Parietal lobe (tissue), 2 donors: ENCODE results near the gene MSRB1. TPM values are rescaled to one million over a fixed set of nuclear protein-coding genes. Genes with fewer than 3 reads are reported as not detected.

ENCODE experiments used
- small RNA-seq: library from RNA; depleted of rRNA; stranded (forward); fragments of <200 nt; gene quantifications from one replicate; pipeline ENCODE3, GENCODE V24; 2014; ENCODE audit warnings: low replicate concordance
- total RNA-seq: library from RNA; depleted of rRNA; stranded (reverse); fragments of >200 nt; gene quantifications from one replicate; pipeline ENCODE4 v1.2.3, GENCODE V29; 2014

The MSRB1 gene
- total RNA-seq = 3.1 TPM

DNA sequence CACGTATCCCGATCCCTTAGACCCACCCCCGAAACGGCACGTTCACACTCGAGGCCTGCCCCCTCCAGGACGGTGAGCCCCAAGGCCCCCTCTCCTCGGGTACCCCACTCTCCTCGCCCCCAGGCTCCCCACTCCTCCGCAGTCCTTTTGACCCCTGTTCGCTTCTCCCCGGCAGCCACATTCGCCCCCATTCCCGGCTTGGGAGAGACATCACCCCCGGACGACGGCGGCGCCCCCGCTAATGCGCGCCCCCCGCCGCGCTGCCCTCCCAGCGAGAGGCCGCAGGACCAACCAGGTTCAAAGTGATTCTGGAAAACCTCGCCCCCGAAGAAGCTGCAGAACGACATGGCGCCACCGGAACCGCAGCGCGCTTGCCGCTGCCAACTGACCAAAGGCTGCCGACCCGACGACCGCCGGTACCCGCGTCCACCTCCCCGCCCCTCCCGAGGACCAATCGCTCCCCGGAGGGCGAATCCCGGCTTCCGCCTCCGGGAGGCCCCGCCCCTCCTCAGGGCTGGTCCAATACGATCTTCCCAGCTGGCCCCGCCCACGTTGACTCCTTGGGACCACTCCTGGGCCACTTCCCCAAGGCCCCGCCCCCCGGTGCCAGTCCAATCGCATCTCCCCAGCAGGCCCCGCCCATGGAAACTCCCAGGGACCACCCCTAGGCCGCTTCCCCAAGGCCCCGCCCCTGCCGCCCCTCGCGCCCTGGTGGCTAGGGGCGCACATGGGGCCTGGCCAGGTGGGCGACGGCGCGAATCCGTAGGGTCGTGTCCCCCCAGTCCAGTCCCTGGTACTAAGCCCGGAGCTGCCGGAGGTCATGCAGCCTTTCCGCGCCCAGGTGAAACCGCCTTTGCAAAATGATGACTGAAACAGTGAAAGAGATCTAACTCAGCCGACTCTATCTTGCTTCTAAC, at the start of gene MSRB1:
MSRB1 (minus strand) TSS at position 390 of the 917 bp plus-strand sequence; CDS start at position 347, 43 bp downstream.

GRCh38 chr16:1989209-1990100, 46.5 kb upstream of the MSRB1 start, which contains the start of gene SYNGR3:
TSS of gene SYNGR3 (plus strand) at chr16:1989970. CDS start at chr16:1990103, 133 bp downstream.

DNA sequence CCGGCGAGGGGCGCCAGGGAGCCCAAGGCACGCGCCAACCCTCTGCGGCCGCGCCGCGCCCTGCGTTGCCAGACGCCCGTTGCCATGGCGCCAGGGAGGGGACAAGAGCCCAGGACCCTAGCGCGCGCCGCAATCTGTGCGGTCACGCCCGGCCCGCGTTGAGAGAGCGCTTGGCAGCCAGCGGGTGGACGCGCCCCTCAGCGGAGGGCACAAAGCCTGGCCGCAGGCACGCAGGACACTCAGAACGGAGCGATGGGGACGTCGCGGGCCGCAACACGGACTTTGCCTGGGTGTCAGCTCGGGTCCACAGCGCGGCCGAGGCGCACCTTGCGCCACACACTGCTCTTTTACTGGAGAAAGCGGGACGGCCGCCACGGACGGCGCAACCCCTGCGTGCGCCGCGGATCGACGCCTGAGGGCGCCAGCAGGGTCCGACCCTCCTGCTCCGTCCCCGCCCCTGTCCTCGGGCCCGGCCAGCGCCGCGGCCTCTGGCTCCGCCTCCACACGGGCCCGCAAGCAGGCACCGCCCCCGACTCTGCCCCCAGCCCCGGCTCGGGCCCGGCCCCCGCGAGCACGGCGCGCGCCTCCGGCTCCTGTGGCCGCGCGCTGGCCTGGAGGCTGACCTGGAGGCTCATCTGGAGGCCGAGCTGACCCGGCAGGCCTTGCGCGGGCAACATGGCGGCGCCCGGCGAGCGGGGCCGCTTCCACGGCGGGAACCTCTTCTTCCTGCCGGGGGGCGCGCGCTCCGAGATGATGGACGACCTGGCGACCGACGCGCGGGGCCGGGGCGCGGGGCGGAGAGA, 40.7 kb upstream of the MSRB1 start, which contains the start of gene GFER:
GFER (plus strand) TSS at position 650 of the 803 bp plus-strand sequence; CDS start at position 676, 26 bp downstream.

GRCh38 chr16:1981398-1981836, 38.4 kb upstream of the MSRB1 start, which contains the start of gene NOXO1:
TSS of gene NOXO1 (minus strand) at chr16:1981469. CDS start at chr16:1981179, 290 bp downstream.

DNA sequence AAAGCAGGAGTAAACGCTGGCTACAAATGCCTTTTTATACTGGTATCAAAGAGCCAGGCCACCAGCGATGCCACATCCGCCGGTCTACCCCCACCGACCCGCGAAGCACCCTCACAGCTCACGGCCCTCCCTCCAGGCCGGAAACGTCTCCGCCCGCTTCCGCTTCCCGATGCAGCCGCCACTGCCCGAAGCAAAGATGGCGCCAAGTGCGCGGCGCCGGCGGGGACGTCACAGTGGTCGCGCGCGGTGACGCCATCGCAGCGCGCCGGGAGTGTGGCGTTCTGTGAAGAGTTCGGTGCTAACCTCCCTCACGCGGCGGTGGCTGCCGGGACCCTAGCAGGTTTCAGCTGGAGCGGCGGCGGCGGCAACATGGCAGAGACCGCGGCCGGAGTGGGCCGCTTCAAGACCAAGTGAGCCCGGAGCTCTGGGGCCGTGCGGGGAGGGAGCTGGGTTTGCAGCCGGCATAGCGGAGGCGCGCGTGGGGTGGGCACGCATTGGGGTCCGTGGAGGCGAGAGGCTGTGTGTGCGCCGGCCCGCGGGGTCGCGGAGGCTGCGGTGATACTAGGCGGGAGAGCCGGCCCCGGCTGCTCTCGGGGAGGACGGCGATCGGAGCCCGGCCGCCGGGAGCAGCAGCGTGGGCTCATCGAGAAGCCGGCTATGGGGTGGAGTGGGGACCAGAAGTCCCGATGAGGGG, 28.9 kb upstream of the MSRB1 start, which contains the start of gene TBL3:
TBL3 (plus strand) TSS at position 258 of the 694 bp plus-strand sequence; CDS start at position 370, 112 bp downstream.

DNA sequence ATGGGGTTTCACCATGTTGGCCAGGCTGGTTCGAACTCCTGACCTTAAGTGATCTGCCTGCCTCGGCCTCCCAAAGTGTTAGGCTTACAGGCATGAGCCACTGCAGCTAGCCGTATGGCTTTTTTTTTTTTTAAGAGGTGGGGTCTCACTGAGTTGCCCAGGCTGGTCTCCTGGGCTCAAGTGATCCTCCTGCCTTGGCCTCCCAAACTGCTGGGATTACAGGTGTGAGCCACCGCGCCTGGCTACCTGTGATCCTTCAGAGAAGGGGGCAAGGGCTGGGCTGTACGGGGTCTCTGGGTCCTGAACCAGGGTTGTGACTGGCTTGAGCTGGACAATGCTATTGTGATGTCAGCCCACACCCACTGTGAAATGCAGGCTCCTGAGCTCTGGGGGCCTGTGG, 23.5 kb upstream of the MSRB1 start, which contains the start of gene RNF151:
RNF151 (plus strand) TSS at position 397 of the 400 bp plus-strand sequence. CDS start 26 bp downstream, outside the sequence.

GRCh38 chr16:1964506-1965395, 21.8 kb upstream of the MSRB1 start, which contains the start of gene RPS2:
TSS of gene RPS2 (minus strand) at chr16:1964826. CDS start at chr16:1964625, 201 bp downstream.

DNA sequence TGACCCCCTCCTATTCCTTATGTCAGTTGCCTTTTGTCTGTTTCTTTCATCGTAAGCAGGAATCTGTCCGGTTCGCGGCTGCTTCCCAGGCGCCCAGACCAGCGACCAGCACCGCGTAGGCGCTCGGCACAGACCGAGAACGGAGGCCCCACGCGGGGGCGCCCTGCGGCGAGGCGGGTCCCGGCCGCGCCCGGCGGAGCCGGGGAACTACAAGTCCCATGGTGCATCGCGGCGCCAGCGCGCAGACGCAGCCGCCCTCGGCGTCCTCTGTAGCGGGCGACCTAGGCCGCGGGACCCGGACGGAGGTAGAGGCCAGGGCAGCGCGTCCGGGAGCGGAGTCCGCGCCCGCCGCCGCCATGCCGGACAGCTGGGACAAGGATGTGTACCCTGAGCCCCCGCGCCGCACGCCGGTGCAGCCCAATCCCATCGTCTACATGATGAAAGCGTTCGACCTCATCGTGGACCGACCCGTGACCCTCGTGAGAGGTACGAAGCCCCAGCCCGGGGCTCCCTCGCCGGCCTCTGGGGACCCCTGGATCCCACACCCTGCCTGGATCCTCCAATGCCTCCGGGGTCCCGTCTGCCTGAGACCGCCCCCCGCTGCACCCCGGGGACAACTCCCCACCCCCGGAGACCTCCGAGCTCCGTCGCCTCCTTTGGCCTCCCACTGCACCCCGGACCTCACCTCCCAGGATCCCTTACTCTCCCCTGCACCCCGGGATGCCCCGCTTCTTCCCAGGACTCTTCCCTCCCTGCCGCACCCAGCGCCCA, 16.5 kb upstream of the MSRB1 start, which contains the start of gene NDUFB10:
NDUFB10 (plus strand) TSS at position 270 of the 771 bp plus-strand sequence; CDS start at position 357, 87 bp downstream.

DNA sequence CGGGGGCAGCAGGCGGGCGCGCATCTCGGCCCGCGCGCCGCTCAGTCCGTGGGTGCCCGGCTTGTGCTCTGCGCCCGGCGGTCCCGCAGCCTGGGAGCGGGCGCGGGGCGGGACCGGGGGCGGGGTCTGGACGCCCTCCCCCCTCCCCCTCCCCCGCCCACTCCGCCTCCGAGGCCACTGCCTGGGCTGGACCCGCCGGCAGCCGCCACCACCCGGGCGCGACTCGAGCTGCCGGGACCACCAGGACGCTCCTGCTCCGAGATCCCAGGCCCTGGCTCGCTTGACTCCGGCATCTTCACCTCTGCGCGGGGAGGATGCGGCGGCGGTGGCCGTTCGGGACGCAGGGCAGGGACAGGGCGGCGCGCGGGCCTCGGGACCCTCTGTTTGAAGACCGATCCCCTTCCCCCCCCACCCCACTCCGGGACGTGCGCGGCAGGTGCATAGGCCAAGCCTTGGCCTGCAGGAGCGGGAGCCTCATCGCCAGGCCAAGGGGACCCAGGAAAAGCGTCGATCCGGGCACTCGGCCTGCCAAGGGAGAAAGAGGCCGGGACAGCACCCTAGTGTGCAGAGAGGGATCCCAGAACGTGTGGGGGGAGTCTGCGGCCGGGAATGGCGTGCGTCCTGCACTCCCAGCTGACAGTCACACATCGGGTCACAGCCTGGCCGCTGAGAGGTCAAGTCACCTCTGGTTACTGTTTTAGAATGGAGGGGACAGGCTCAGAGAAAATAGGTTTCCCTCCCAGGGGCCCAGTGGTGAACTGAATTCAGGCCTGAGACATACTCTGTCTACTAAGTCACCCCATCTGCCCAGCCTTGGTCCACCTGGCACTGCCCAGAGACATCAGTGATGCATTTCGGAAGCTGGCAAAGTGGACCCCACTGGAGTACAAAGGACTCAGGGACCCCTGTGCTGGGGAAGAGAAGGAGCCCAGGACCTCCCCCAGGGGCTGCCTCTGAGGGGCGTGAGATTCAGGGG, 24.4 kb downstream of the MSRB1 start, which contains the start of gene HS3ST6:
HS3ST6 (minus strand) TSS at position 65 of the 976 bp plus-strand sequence. CDS start 92 bp downstream, outside the sequence.

Small RNAs within 50 kb of the gene (small RNA-seq; reads per million reads assigned to genes)
- gene AC005363.2 (not detected), gene SNORA10 (not detected), gene SNORA64 (not detected)

Other genes with a start within 250 kb of the MSRB1 start
- gene MAPK8IP3, start 237.0 kb downstream of the MSRB1 start, total RNA-seq = 169 TPM
- 26.9 TPM for gene NME3, start 171.7 kb downstream of the MSRB1 start, total RNA-seq
- gene EME2, start 170.4 kb downstream of the MSRB1 start, total RNA-seq = 18.2 TPM
- 27.5 TPM for gene MRPS34, start 170.1 kb downstream of the MSRB1 start, total RNA-seq
- 74.2 TPM for gene SPSB3, start 160.6 kb downstream of the MSRB1 start, total RNA-seq
- 46.6 TPM for gene NUBP2, start 160.2 kb downstream of the MSRB1 start, total RNA-seq
- gene IGFALS, start 149.5 kb downstream of the MSRB1 start, total RNA-seq = 0.31 TPM
- 59.5 TPM for gene HAGH, start 116.4 kb downstream of the MSRB1 start, total RNA-seq
- gene FAHD1, start 116.0 kb downstream of the MSRB1 start, total RNA-seq = 61.7 TPM
- gene MEIOB, start 71.0 kb downstream of the MSRB1 start, total RNA-seq = not detected
- not detected for gene HS3ST6, start 24.8 kb downstream of the MSRB1 start, total RNA-seq
- gene RPL3L, start 11.5 kb upstream of the MSRB1 start, total RNA-seq = not detected
- 73.6 TPM for gene NDUFB10, start 16.3 kb upstream of the MSRB1 start, total RNA-seq
- 1,162 TPM for gene RPS2, start 21.6 kb upstream of the MSRB1 start, total RNA-seq
- not detected for gene RNF151, start 23.7 kb upstream of the MSRB1 start, total RNA-seq
- gene TBL3, start 28.9 kb upstream of the MSRB1 start, total RNA-seq = 16.6 TPM
- 2.8 TPM for gene NOXO1, start 38.3 kb upstream of the MSRB1 start, total RNA-seq
- gene GFER, start 41.0 kb upstream of the MSRB1 start, total RNA-seq = 16.6 TPM
- 67.9 TPM for gene SYNGR3, start 46.8 kb upstream of the MSRB1 start, total RNA-seq
- gene ZNF598, start 66.6 kb upstream of the MSRB1 start, total RNA-seq = 9.4 TPM
- not detected for gene NPW, start 76.6 kb upstream of the MSRB1 start, total RNA-seq
- 10.0 TPM for gene NHERF2, start 83.7 kb upstream of the MSRB1 start, total RNA-seq
- gene NTHL1, start 104.6 kb upstream of the MSRB1 start, total RNA-seq = 22.5 TPM
- gene TSC2, start 104.8 kb upstream of the MSRB1 start, total RNA-seq = 148 TPM
- gene PKD1, start 192.7 kb upstream of the MSRB1 start, total RNA-seq = 272 TPM
- 4.4 TPM for gene RAB26, start 205.4 kb upstream of the MSRB1 start, total RNA-seq
- gene TRAF7, start 212.6 kb upstream of the MSRB1 start, total RNA-seq = 34.7 TPM